Activated B cell treated with CpG ODN at 0.5 μM for 24 hours (primary cell): ENCODE results near the gene DRC7. TPM values are rescaled to one million over a fixed set of nuclear protein-coding genes. Genes with fewer than 3 reads are reported as not detected.
"Not testable (repeated sequence)": the region's sequence is repeated elsewhere in the genome, so short reads cannot be mapped to it uniquely, and the experiment has no call there.

ENCODE experiments used
- ATAC-seq: fragments of 200-7000 bp; cut with Tn5 transposase; one replicate; pipeline ENCODE4 v1.10.0; 2021; ENCODE audit warnings: low read depth, mild to moderate bottlenecking, moderate library complexity
- CTCF ChIA-PET: fragments of 350-600 bp; sonication (Branson Sonifier 250); formaldehyde crosslinking; loops from one replicate; lab custom pipeline; 2021; ENCODE audit warnings: antibody characterized with exemption; lab: Charles Lee
- POLR2A ChIA-PET: fragments of 350-600 bp; sonication (Branson Sonifier 250); formaldehyde crosslinking; loops from one replicate; lab custom pipeline; 2021; ENCODE audit warnings: antibody characterized with exemption; lab: Charles Lee
- DNase-seq: peaks from one replicate; pipeline ENCODE4 v3.0.0; 2022
- H3K27ac Mint-ChIP-seq: one replicate; pipeline ENCODE4 v1.8.0; 2020; ENCODE audit warnings: mixed read lengths
- H3K27me3 Mint-ChIP-seq: one replicate; pipeline ENCODE4 v1.8.0; 2021; ENCODE audit warnings: mixed read lengths
- H3K36me3 Mint-ChIP-seq: one replicate; pipeline ENCODE4 v1.8.0; 2021; ENCODE audit warnings: low read depth, mixed read lengths
- H3K4me1 Mint-ChIP-seq: one replicate; pipeline ENCODE4 v1.8.0; 2021; ENCODE audit warnings: mixed read lengths
- H3K4me3 Mint-ChIP-seq: one replicate; pipeline ENCODE4 v1.8.0; 2020; ENCODE audit warnings: mild to moderate bottlenecking, mixed read lengths
- H3K9me3 Mint-ChIP-seq: one replicate; pipeline ENCODE4 v1.8.0; 2020; ENCODE audit warnings: mixed read lengths
- CTCF ChIP-seq: fragments of 200-600 bp; IDR thresholded peaks from one replicate; pipeline ENCODE4 v1.8.0; 2022; ENCODE audit warnings: antibody characterized with exemption, mild to moderate bottlenecking
- intact Hi-C: fragments of 100-400 bp; cut with micrococcal nuclease; formaldehyde crosslinking; loops from one replicate; pipeline ENCODE4 v1.15.1; 2024
- total RNA-seq: library from RNA; stranded (reverse); gene quantifications from 2 replicates; pipeline ENCODE4 v1.2.3, GENCODE V29; 2022

DRC7 gene
- total RNA-seq, 1 donor from 2014 or later: not detected

GRCh38 chr16:57667526-57668262, 26.9 kb upstream of the DRC7 start:
- Mint-ChIP-seq H3K27ac (no peak overlapping the region), H3K36me3 (no peaks in the 10 kb centered on the region), H3K4me3 (no peak overlapping the region), H3K27me3 (peaks cover 12% of the 10 kb centered on the region), H3K9me3 (no peaks in the 10 kb centered on the region), H3K4me1 (no peaks in the 10 kb centered on the region)
- CTCF ChIA-PET: no interaction called here
- no peak for DNase-seq
- intact Hi-C loops: no loop called here
- ATAC-seq: no peak
- POLR2A ChIA-PET: no interaction called here
- TF ChIP-seq CTCF: no peak

GRCh38 chr16:57668263-57668571, 26.4 kb upstream of the DRC7 start, which contains the start of gene ADGRG3:
Gene ADGRG3 (plus strand): TSS chr16:57668306. CDS start chr16:57668348, 42 bp downstream.
- ATAC-seq (no peak), DNase-seq (no peak)
- TF ChIP-seq CTCF: no peak
- intact Hi-C loops: no loop called here
- Mint-ChIP-seq H3K4me3 (no peak within 1 kb of the TSS), H3K9me3 (no peaks in the 10 kb centered on the region), H3K36me3 (no peaks in the 10 kb centered on the region), H3K4me1 (no peaks in the 10 kb centered on the region), H3K27ac (no peak within 1 kb of the TSS), H3K27me3 (peaks cover 12% of the 10 kb centered on the region)
- ChIA-PET CTCF (no interaction called here), POLR2A (no interaction called here)

- Mint-ChIP-seq H3K9me3 (no peaks in the 10 kb centered on the region), H3K36me3 (no peaks in the 10 kb centered on the region), H3K4me3 (no peak overlapping the region), H3K27ac (no peak overlapping the region), H3K4me1 (no peaks in the 10 kb centered on the region), H3K27me3 (peaks cover 12% of the 10 kb centered on the region)
- ChIA-PET CTCF (no interaction called here), POLR2A (no interaction called here)
- ATAC-seq (no peak), DNase-seq (no peak)
- intact Hi-C loops: no loop called here
- TF ChIP-seq CTCF: no peak
These were observed 25.8 kb upstream of the DRC7 start for GRCh38 chr16:57668630-57669475.

GRCh38 chr16:57669476-57670162, 25.0 kb upstream of the DRC7 start:
- Mint-ChIP-seq H3K9me3 (no peaks in the 10 kb centered on the region), H3K36me3 (no peaks in the 10 kb centered on the region), H3K27me3 (peaks cover 12% of the 10 kb centered on the region), H3K4me3 (no peak overlapping the region), H3K4me1 (no peaks in the 10 kb centered on the region), H3K27ac (no peak overlapping the region)
- DNase-seq: no peak
- no peak for ATAC-seq
- CTCF ChIA-PET: no interaction called here
- POLR2A ChIA-PET: interaction anchor here (0.6 kb wide), 1 partner anchor 21 kb away, joined by 14 read pairs; no protein-coding TSS in a partner anchor
- intact Hi-C loops: no loop called here
- no peak for TF ChIP-seq CTCF

- Mint-ChIP-seq H3K9me3 (no peaks in the 10 kb centered on the region), H3K27ac (no peak overlapping the region), H3K27me3 (peaks cover 12% of the 10 kb centered on the region), H3K36me3 (no peaks in the 10 kb centered on the region), H3K4me1 (no peaks in the 10 kb centered on the region), H3K4me3 (no peak overlapping the region)
- ATAC-seq (no peak), DNase-seq (no peak)
- no peak for TF ChIP-seq CTCF
- POLR2A ChIA-PET: no interaction called here
- CTCF ChIA-PET: no interaction called here
- intact Hi-C loops: no loop called here
These were observed 24.4 kb upstream of the DRC7 start for GRCh38 chr16:57670196-57670595.

GRCh38 chr16:57671451-57671850, 23.2 kb upstream of the DRC7 start:
- H3K4me1 Mint-ChIP-seq, H3K27ac Mint-ChIP-seq, CTCF ChIA-PET, intact Hi-C loops, H3K9me3 Mint-ChIP-seq, H3K4me3 Mint-ChIP-seq, H3K36me3 Mint-ChIP-seq, POLR2A ChIA-PET, ATAC-seq, DNase-seq: not testable (repeated sequence)
- H3K27me3 Mint-ChIP-seq: peaks cover 12% of the 10 kb centered on the region
